Glutamatergic neuron (in vitro differentiated cells): ENCODE data around the gene PSKH1. TPM values are rescaled to one million over a fixed set of nuclear protein-coding genes. Genes with fewer than 3 reads are reported as not detected.
"Not testable (repeated sequence)": the region's sequence is repeated elsewhere in the genome, so short reads cannot be mapped to it uniquely, and the experiment has no call there.

Source experiments
- DNase-seq: peaks from one replicate; pipeline ENCODE4 v3.0.0; 2022
- H3K27ac Mint-ChIP-seq: one replicate; pipeline ENCODE4 v1.8.0; 2020; ENCODE audit warnings: mild to moderate bottlenecking, mixed read lengths, inconsistent platforms; ENCODE audit not compliant: unreplicated experiment
- H3K27me3 Mint-ChIP-seq: one replicate; pipeline ENCODE4 v1.8.0; 2020; ENCODE audit warnings: mild to moderate bottlenecking, moderate library complexity, mixed read lengths, inconsistent platforms; ENCODE audit not compliant: unreplicated experiment
- H3K36me3 Mint-ChIP-seq: one replicate; pipeline ENCODE4 v1.8.0; 2020; ENCODE audit warnings: mild to moderate bottlenecking, mixed read lengths, inconsistent platforms; ENCODE audit not compliant: unreplicated experiment
- H3K4me1 Mint-ChIP-seq: one replicate; pipeline ENCODE4 v1.8.0; 2020; ENCODE audit warnings: mild to moderate bottlenecking, low read depth, mixed read lengths, inconsistent platforms; ENCODE audit not compliant: unreplicated experiment
- H3K4me3 Mint-ChIP-seq: one replicate; pipeline ENCODE4 v1.8.0; 2020; ENCODE audit warnings: mild to moderate bottlenecking, mixed read lengths, inconsistent platforms; ENCODE audit not compliant: unreplicated experiment
- H3K9me3 Mint-ChIP-seq: one replicate; pipeline ENCODE4 v1.8.0; 2020; ENCODE audit warnings: mild to moderate bottlenecking, moderate library complexity, mixed read lengths, inconsistent platforms; ENCODE audit not compliant: unreplicated experiment
- total RNA-seq: library from RNA; stranded (reverse); fragmentation: NEBNext Ultra II Directional; extraction: Animal tissue kit (Norgen Biotek cat#: 25700); gene quantifications from one replicate; pipeline ENCODE4 v1.2.1, GENCODE V29; 2021; ENCODE audit not compliant: unreplicated experiment
- TF ChIP-seq, protein P1 (sequence below): fragments of 200-600 bp; sonication (generic); IDR thresholded peaks from one replicate; pipeline ENCODE4 v1.5.0; 2021; ENCODE audit not compliant: partially characterized antibody, unreplicated experiment

The PSKH1 gene
- total RNA-seq, 1 donor from 2014 or later, result 27.9 TPM

GRCh38 chr16:67936124-67936879 is 43.2 kb downstream of the PSKH1 start, which contains the start of gene PSMB10:
Gene PSMB10, minus strand, starts transcription at chr16:67936850. Its CDS starts 101 bp downstream, at chr16:67936749.
- peaks cover 13% of the 10 kb centered on the region for H3K9me3 Mint-ChIP-seq
- peak; percentile 42 for DNase-seq
- H3K36me3 Mint-ChIP-seq, result no peaks in the 10 kb centered on the region
- H3K27ac Mint-ChIP-seq, result peak within 1 kb of the TSS; percentile 97
- H3K4me1 Mint-ChIP-seq, result peaks cover 13% of the 10 kb centered on the region
- H3K4me3 Mint-ChIP-seq, result peak within 1 kb of the TSS; percentile 100
- TF ChIP-seq, protein P1, sequence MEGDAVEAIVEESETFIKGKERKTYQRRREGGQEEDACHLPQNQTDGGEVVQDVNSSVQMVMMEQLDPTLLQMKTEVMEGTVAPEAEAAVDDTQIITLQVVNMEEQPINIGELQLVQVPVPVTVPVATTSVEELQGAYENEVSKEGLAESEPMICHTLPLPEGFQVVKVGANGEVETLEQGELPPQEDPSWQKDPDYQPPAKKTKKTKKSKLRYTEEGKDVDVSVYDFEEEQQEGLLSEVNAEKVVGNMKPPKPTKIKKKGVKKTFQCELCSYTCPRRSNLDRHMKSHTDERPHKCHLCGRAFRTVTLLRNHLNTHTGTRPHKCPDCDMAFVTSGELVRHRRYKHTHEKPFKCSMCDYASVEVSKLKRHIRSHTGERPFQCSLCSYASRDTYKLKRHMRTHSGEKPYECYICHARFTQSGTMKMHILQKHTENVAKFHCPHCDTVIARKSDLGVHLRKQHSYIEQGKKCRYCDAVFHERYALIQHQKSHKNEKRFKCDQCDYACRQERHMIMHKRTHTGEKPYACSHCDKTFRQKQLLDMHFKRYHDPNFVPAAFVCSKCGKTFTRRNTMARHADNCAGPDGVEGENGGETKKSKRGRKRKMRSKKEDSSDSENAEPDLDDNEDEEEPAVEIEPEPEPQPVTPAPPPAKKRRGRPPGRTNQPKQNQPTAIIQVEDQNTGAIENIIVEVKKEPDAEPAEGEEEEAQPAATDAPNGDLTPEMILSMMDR, result no peak
- H3K27me3 Mint-ChIP-seq, result peaks cover 16% of the 10 kb centered on the region

- no peak for DNase-seq
- peaks cover 12% of the 10 kb centered on the region for H3K9me3 Mint-ChIP-seq
- peaks cover 13% of the 10 kb centered on the region for H3K4me1 Mint-ChIP-seq
- TF ChIP-seq, protein P1, result no peak
- H3K36me3 Mint-ChIP-seq, result no peaks in the 10 kb centered on the region
- peak overlapping the region; percentile 100 for H3K4me3 Mint-ChIP-seq
- peaks cover 18% of the 10 kb centered on the region for H3K27me3 Mint-ChIP-seq
- peak overlapping the region; percentile 52 for H3K27ac Mint-ChIP-seq
Measured at GRCh38 chr16:67936880-67937605, 44.0 kb downstream of the PSKH1 start.

- H3K4me1 Mint-ChIP-seq, result peaks cover 13% of the 10 kb centered on the region
- not testable (repeated sequence) for H3K27ac Mint-ChIP-seq, H3K4me3 Mint-ChIP-seq, H3K36me3 Mint-ChIP-seq, DNase-seq
- H3K27me3 Mint-ChIP-seq, result peaks cover 18% of the 10 kb centered on the region
- peaks cover 12% of the 10 kb centered on the region for H3K9me3 Mint-ChIP-seq
Measured at GRCh38 chr16:67937713-67938112, 44.7 kb downstream of the PSKH1 start.

GRCh38 chr16:67939507-67940445 is 46.7 kb downstream of the PSKH1 start:
- no peak overlapping the region for H3K27ac Mint-ChIP-seq
- peaks cover 12% of the 10 kb centered on the region for H3K9me3 Mint-ChIP-seq
- H3K4me1 Mint-ChIP-seq, result peaks cover 11% of the 10 kb centered on the region
- DNase-seq, result no peak
- TF ChIP-seq, protein P1, result no peak
- H3K27me3 Mint-ChIP-seq, result peaks cover 18% of the 10 kb centered on the region
- H3K4me3 Mint-ChIP-seq, result no peak overlapping the region
- no peaks in the 10 kb centered on the region for H3K36me3 Mint-ChIP-seq

DNA sequence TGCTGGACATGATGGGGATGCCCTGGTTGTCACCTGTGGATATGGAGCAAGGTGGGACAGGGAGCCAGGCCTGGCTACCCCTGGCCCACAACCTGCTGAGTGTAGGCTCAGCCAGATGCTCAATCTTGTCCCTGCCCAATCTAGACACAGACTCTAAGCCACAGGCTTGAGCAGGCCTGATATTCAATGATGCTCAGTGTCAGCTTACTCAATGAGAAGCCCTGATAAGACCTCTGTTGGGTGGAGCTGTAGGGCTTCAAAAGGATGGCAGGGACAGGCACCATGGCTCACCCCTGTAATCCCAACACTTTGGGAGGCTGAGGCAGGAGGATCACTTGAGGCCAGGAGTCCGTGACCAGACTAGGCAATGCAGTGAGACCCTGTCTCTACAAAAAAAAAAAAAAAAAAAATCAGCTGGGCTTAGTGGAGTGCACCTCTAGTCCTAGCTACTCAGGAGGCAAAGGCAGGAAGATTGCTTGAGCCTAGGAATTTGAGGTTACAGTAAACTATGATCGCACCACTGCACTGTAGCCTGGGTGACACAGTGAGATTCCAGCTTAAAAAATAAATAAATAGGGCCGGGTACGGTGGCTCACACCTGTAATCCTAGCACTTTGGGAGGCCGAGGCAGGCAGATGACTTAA is 47.5 kb downstream of the PSKH1 start:
- H3K9me3 Mint-ChIP-seq, result peaks cover 9% of the 10 kb centered on the region
- TF ChIP-seq, protein P1, result no peak
- no peaks in the 10 kb centered on the region for H3K36me3 Mint-ChIP-seq
- peaks cover 5% of the 10 kb centered on the region for H3K4me1 Mint-ChIP-seq
- peaks cover 13% of the 10 kb centered on the region for H3K27me3 Mint-ChIP-seq
- H3K4me3 Mint-ChIP-seq, result no peak overlapping the region
- DNase-seq, result no peak
- no peak overlapping the region for H3K27ac Mint-ChIP-seq
